Measurements from ENCODE around the gene ABCA8.

Gene ABCA8

GRCh38 chr17:68868708-68869107 is 86.5 kb downstream of the ABCA8 start:
- Histone ChIP-seq H3K4me3 (ENCODE audit: low read length in 2 of 2) (no peak overlapping the region), H3K36me3 (ENCODE audit: control insufficient read depth in 2 of 2, insufficient read depth in 2 of 2, low read length in 2 of 2) (no peaks in the 10 kb centered on the region), H3K9ac (ENCODE audit: low read length in 2 of 2) (no peak overlapping the region), H3K4me1 (ENCODE audit: control insufficient read depth, insufficient read depth, low read length) (no peaks in the 10 kb centered on the region), H3K27ac (ENCODE audit: low read length) (no peak overlapping the region), H3K27me3 (ENCODE audit: control insufficient read depth in 1 of 2, insufficient read depth in 2 of 2, low read length in 2 of 2) (no peaks in the 10 kb centered on the region), H3K9me3 (ENCODE audit: control insufficient read depth in 2 of 2, low read length in 2 of 2) (no peaks in the 10 kb centered on the region)

- Histone ChIP-seq H3K4me1 (ENCODE audit: control insufficient read depth, insufficient read depth, low read length) (no peaks in the 10 kb centered on the region), H3K27ac (ENCODE audit: low read length) (no peak overlapping the region), H3K4me3 (ENCODE audit: low read length in 2 of 2) (no peak overlapping the region), H3K9me3 (ENCODE audit: control insufficient read depth in 2 of 2, low read length in 2 of 2) (no peaks in the 10 kb centered on the region), H3K9ac (ENCODE audit: low read length in 2 of 2) (no peak overlapping the region), H3K36me3 (ENCODE audit: control insufficient read depth in 2 of 2, insufficient read depth in 2 of 2, low read length in 2 of 2) (no peaks in the 10 kb centered on the region), H3K27me3 (ENCODE audit: control insufficient read depth in 1 of 2, insufficient read depth in 2 of 2, low read length in 2 of 2) (no peaks in the 10 kb centered on the region)
Observed at GRCh38 chr17:68867759-68868516, 87.3 kb downstream of the ABCA8 start.

GRCh38 chr17:68865584-68865983 is 89.6 kb downstream of the ABCA8 start:
- Histone ChIP-seq H3K4me3 (ENCODE audit: low read length in 2 of 2) (no peak overlapping the region), H3K9me3 (ENCODE audit: control insufficient read depth in 2 of 2, low read length in 2 of 2) (no peaks in the 10 kb centered on the region), H3K27ac (ENCODE audit: low read length) (no peak overlapping the region), H3K9ac (ENCODE audit: low read length in 2 of 2) (no peak overlapping the region), H3K27me3 (ENCODE audit: control insufficient read depth in 1 of 2, insufficient read depth in 2 of 2, low read length in 2 of 2) (no peaks in the 10 kb centered on the region), H3K36me3 (ENCODE audit: control insufficient read depth in 2 of 2, insufficient read depth in 2 of 2, low read length in 2 of 2) (no peaks in the 10 kb centered on the region), H3K4me1 (ENCODE audit: control insufficient read depth, insufficient read depth, low read length) (no peaks in the 10 kb centered on the region)

GRCh38 chr17:68863091-68863652 is 92.0 kb downstream of the ABCA8 start:
- no peak overlapping the region for H3K27ac ChIP-seq (ENCODE audit: low read length)
- H3K4me1 ChIP-seq (ENCODE audit: control insufficient read depth, insufficient read depth, low read length) = no peaks in the 10 kb centered on the region
- no peaks in the 10 kb centered on the region for H3K27me3 ChIP-seq (ENCODE audit: control insufficient read depth in 1 of 2, insufficient read depth in 2 of 2, low read length in 2 of 2)
- no peak overlapping the region for H3K9ac ChIP-seq (ENCODE audit: low read length in 2 of 2)
- no peaks in the 10 kb centered on the region for H3K36me3 ChIP-seq (ENCODE audit: control insufficient read depth in 2 of 2, insufficient read depth in 2 of 2, low read length in 2 of 2)
- H3K9me3 ChIP-seq (ENCODE audit: control insufficient read depth in 2 of 2, low read length in 2 of 2) = no peaks in the 10 kb centered on the region
- H3K4me3 ChIP-seq (ENCODE audit: low read length in 2 of 2) = no peak overlapping the region

GRCh38 chr17:68861602-68862001 is 93.6 kb downstream of the ABCA8 start:
- H3K9ac ChIP-seq (ENCODE audit: low read length in 2 of 2) = no peak overlapping the region
- no peak overlapping the region for H3K4me3 ChIP-seq (ENCODE audit: low read length in 2 of 2)
- no peak overlapping the region for H3K27ac ChIP-seq (ENCODE audit: low read length)
- no peaks in the 10 kb centered on the region for H3K36me3 ChIP-seq (ENCODE audit: control insufficient read depth in 2 of 2, insufficient read depth in 2 of 2, low read length in 2 of 2)
- no peaks in the 10 kb centered on the region for H3K27me3 ChIP-seq (ENCODE audit: control insufficient read depth in 1 of 2, insufficient read depth in 2 of 2, low read length in 2 of 2)
- H3K4me1 ChIP-seq (ENCODE audit: control insufficient read depth, insufficient read depth, low read length) = no peaks in the 10 kb centered on the region
- no peaks in the 10 kb centered on the region for H3K9me3 ChIP-seq (ENCODE audit: control insufficient read depth in 2 of 2, low read length in 2 of 2)

- no peak overlapping the region for H3K9ac ChIP-seq (ENCODE audit: low read length in 2 of 2)
- H3K36me3 ChIP-seq (ENCODE audit: control insufficient read depth in 2 of 2, insufficient read depth in 2 of 2, low read length in 2 of 2) = no peaks in the 10 kb centered on the region
- no peak overlapping the region for H3K4me3 ChIP-seq (ENCODE audit: low read length in 2 of 2)
- no peaks in the 10 kb centered on the region for H3K4me1 ChIP-seq (ENCODE audit: control insufficient read depth, insufficient read depth, low read length)
- no peak overlapping the region for H3K27ac ChIP-seq (ENCODE audit: low read length)
- no peaks in the 10 kb centered on the region for H3K27me3 ChIP-seq (ENCODE audit: control insufficient read depth in 1 of 2, insufficient read depth in 2 of 2, low read length in 2 of 2)
- H3K9me3 ChIP-seq (ENCODE audit: control insufficient read depth in 2 of 2, low read length in 2 of 2) = no peaks in the 10 kb centered on the region
Observed at GRCh38 chr17:68860941-68861340, 94.3 kb downstream of the ABCA8 start.

GRCh38 chr17:68854452-68854851 is 100.7 kb downstream of the ABCA8 start:
- H3K27me3 ChIP-seq (ENCODE audit: control insufficient read depth in 1 of 2, insufficient read depth in 2 of 2, low read length in 2 of 2) = no peaks in the 10 kb centered on the region
- H3K9me3 ChIP-seq (ENCODE audit: control insufficient read depth in 2 of 2, low read length in 2 of 2) = no peaks in the 10 kb centered on the region
- H3K36me3 ChIP-seq (ENCODE audit: control insufficient read depth in 2 of 2, insufficient read depth in 2 of 2, low read length in 2 of 2) = no peaks in the 10 kb centered on the region
- H3K4me1 ChIP-seq (ENCODE audit: control insufficient read depth, insufficient read depth, low read length) = no peaks in the 10 kb centered on the region
- no peak overlapping the region for H3K4me3 ChIP-seq (ENCODE audit: low read length in 2 of 2)
- H3K9ac ChIP-seq (ENCODE audit: low read length in 2 of 2) = no peak overlapping the region
- H3K27ac ChIP-seq (ENCODE audit: low read length) = no peak overlapping the region

- no peaks in the 10 kb centered on the region for H3K4me1 ChIP-seq (ENCODE audit: control insufficient read depth, insufficient read depth, low read length)
- no peaks in the 10 kb centered on the region for H3K36me3 ChIP-seq (ENCODE audit: control insufficient read depth in 2 of 2, insufficient read depth in 2 of 2, low read length in 2 of 2)
- H3K4me3 ChIP-seq (ENCODE audit: low read length in 2 of 2) = no peak overlapping the region
- no peaks in the 10 kb centered on the region for H3K9me3 ChIP-seq (ENCODE audit: control insufficient read depth in 2 of 2, low read length in 2 of 2)
- H3K9ac ChIP-seq (ENCODE audit: low read length in 2 of 2) = no peak overlapping the region
- H3K27me3 ChIP-seq (ENCODE audit: control insufficient read depth in 1 of 2, insufficient read depth in 2 of 2, low read length in 2 of 2) = no peaks in the 10 kb centered on the region
- no peak overlapping the region for H3K27ac ChIP-seq (ENCODE audit: low read length)
Observed at GRCh38 chr17:68853439-68853838, 101.8 kb downstream of the ABCA8 start.

- no peaks in the 10 kb centered on the region for H3K4me1 ChIP-seq (ENCODE audit: control insufficient read depth, insufficient read depth, low read length)
- H3K27me3 ChIP-seq (ENCODE audit: control insufficient read depth in 1 of 2, insufficient read depth in 2 of 2, low read length in 2 of 2) = no peaks in the 10 kb centered on the region
- H3K36me3 ChIP-seq (ENCODE audit: control insufficient read depth in 2 of 2, insufficient read depth in 2 of 2, low read length in 2 of 2) = no peaks in the 10 kb centered on the region
- no peak overlapping the region for H3K4me3 ChIP-seq (ENCODE audit: low read length in 2 of 2)
- no peak overlapping the region for H3K9ac ChIP-seq (ENCODE audit: low read length in 2 of 2)
- no peaks in the 10 kb centered on the region for H3K9me3 ChIP-seq (ENCODE audit: control insufficient read depth in 2 of 2, low read length in 2 of 2)
- H3K27ac ChIP-seq (ENCODE audit: low read length) = no peak overlapping the region
Observed at GRCh38 chr17:68853036-68853435, 102.2 kb downstream of the ABCA8 start.

GRCh38 chr17:68851890-68852289 is 103.3 kb downstream of the ABCA8 start:
- H3K9me3 ChIP-seq (ENCODE audit: control insufficient read depth in 2 of 2, low read length in 2 of 2) = no peaks in the 10 kb centered on the region
- H3K4me3 ChIP-seq (ENCODE audit: low read length in 2 of 2) = no peak overlapping the region
- H3K4me1 ChIP-seq (ENCODE audit: control insufficient read depth, insufficient read depth, low read length) = no peaks in the 10 kb centered on the region
- H3K27ac ChIP-seq (ENCODE audit: low read length) = no peak overlapping the region
- H3K36me3 ChIP-seq (ENCODE audit: control insufficient read depth in 2 of 2, insufficient read depth in 2 of 2, low read length in 2 of 2) = no peaks in the 10 kb centered on the region
- H3K9ac ChIP-seq (ENCODE audit: low read length in 2 of 2) = no peak overlapping the region
- no peaks in the 10 kb centered on the region for H3K27me3 ChIP-seq (ENCODE audit: control insufficient read depth in 1 of 2, insufficient read depth in 2 of 2, low read length in 2 of 2)

GRCh38 chr17:68850749-68851510 is 104.3 kb downstream of the ABCA8 start:
- H3K27ac ChIP-seq (ENCODE audit: low read length) = no peak overlapping the region
- H3K4me1 ChIP-seq (ENCODE audit: control insufficient read depth, insufficient read depth, low read length) = no peaks in the 10 kb centered on the region
- H3K4me3 ChIP-seq (ENCODE audit: low read length in 2 of 2) = no peak overlapping the region
- no peak overlapping the region for H3K9ac ChIP-seq (ENCODE audit: low read length in 2 of 2)
- no peaks in the 10 kb centered on the region for H3K36me3 ChIP-seq (ENCODE audit: control insufficient read depth in 2 of 2, insufficient read depth in 2 of 2, low read length in 2 of 2)
- H3K27me3 ChIP-seq (ENCODE audit: control insufficient read depth in 1 of 2, insufficient read depth in 2 of 2, low read length in 2 of 2) = no peaks in the 10 kb centered on the region
- H3K9me3 ChIP-seq (ENCODE audit: control insufficient read depth in 2 of 2, low read length in 2 of 2) = no peaks in the 10 kb centered on the region

Measured in stomach smooth muscle (tissue), 2 donors.